ENCODE data around the gene HAP1.

GRCh38 chr17:41763327-41763726, 28.9 kb upstream of the HAP1 start:
- TF ChIP-seq EP300 (IDR thresholded peaks at IDR 0.05): no peak
- TF ChIP-seq POLR2A (IDR thresholded peaks at IDR 0.05): no peak
- TF ChIP-seq CTCF (IDR thresholded peaks at IDR 0.05): no peak
- no peak for TF ChIP-seq POLR2AphosphoS5 (IDR thresholded peaks at IDR 0.05)

Measured in suprapubic skin (tissue), 4 donors.